ENCODE measurements around the gene DNAH17.
A peak's percentile ranks its signal among the peaks of the same experiment; 100 is the strongest.

The DNAH17 gene

DNA sequence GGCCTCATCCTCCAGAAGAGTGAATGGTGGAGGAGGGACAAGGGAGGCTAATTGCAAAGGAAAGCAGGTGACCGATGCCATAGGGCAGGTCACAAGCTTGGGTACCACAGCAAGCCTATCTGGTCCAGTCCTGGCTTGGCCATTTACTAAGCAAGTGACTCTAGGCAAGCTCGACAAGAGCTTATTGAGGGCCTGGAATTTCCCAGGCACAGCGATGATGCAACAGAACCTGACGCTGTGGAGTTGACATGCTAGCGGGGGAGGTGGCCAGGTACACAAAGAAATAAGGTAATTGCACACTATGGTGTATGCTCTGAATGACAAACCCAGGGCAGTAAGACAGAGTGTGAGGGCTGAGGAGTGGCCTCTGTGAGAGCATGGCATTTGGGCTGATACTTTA lies 100.2 kb downstream of the DNAH17 start:
- DNase-seq (ENCODE audit: low spot score), result no peak
- TF ChIP-seq CTCF (IDR thresholded peaks at IDR 0.05; ENCODE audit: borderline replicate concordance, control extremely low read depth, extremely low read depth, insufficient read depth, missing control alignments), result no peak
- in situ Hi-C loops (cut with MboI; ENCODE audit: low sequenced_read_pairs, unreplicated experiment), result no loop called here

DNA sequence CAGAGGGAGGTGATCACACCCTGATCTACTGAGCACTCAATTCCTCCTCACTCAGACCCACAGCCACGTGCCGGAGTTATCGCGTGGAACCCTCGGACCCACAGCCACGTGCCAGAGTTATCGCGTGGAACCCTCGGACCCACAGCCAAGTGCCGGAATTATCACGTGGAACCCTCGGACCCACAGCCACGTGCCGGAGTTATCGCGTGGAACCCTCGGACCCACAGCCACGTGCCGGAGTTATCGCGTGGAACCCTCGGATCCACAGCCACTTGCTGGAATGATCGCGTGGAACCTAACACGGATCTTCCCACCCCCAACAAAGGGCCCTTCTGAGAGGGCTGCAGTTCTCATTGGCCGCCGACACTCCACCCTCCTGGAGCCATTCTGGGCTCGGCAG lies 101.0 kb downstream of the DNAH17 start:
- no peak for DNase-seq (ENCODE audit: low spot score)
- in situ Hi-C loops (cut with MboI; ENCODE audit: low sequenced_read_pairs, unreplicated experiment), result no loop called here
- TF ChIP-seq CTCF (IDR thresholded peaks at IDR 0.05; ENCODE audit: borderline replicate concordance, control extremely low read depth, extremely low read depth, insufficient read depth, missing control alignments), result no peak

DNA sequence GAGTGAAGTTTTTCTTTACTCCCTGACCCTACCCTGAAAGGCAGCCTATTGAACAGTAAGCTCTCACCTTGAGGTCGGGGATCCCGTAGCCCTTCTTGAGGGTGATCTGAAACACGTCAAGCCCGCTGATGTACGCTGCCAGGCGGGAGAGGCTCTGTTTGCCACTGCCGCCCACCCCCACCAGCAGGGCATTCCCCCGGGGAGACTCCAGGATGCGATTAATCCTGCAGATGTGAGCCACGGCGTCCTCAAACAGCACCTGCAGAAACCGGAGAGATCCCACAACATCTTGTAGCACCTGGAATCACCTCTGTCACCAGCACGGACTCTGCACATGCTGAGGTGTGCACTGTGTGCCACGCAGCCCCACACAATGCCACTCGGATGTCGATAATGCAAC lies 102.0 kb downstream of the DNAH17 start:
- no peak for DNase-seq (ENCODE audit: low spot score)
- in situ Hi-C loops (cut with MboI; ENCODE audit: low sequenced_read_pairs, unreplicated experiment), result no loop called here
- TF ChIP-seq CTCF (IDR thresholded peaks at IDR 0.05; ENCODE audit: borderline replicate concordance, control extremely low read depth, extremely low read depth, insufficient read depth, missing control alignments), result no peak

DNA sequence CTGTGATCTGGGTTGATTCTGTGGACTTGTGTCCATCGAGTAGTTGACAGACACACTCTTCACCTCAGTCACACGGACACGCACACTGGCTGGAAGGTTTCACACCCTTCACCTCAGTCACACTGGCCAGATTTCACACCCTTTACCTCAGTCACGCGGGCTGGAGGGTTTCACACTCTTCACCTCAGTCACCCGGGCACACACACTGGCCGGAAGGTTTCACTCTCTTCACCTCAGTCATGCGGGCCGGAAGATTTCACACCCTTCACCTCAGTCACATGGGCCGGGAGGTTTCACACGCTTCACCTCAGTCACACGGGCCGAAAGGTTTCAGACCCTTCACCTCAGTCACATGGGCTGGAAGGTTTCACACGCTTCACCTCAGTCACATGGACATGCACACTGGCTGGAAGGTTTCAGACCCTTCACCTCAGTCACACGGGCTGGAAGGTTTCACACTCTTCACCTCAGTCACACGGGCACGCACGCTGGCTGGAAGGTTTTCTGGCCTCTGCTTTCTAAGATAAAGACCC lies 102.5 kb downstream of the DNAH17 start:
- DNase-seq (ENCODE audit: low spot score), result peak; percentile 73
- in situ Hi-C loops (cut with MboI; ENCODE audit: low sequenced_read_pairs, unreplicated experiment), result no loop called here
- no peak for TF ChIP-seq CTCF (IDR thresholded peaks at IDR 0.05; ENCODE audit: borderline replicate concordance, control extremely low read depth, extremely low read depth, insufficient read depth, missing control alignments)

DNA sequence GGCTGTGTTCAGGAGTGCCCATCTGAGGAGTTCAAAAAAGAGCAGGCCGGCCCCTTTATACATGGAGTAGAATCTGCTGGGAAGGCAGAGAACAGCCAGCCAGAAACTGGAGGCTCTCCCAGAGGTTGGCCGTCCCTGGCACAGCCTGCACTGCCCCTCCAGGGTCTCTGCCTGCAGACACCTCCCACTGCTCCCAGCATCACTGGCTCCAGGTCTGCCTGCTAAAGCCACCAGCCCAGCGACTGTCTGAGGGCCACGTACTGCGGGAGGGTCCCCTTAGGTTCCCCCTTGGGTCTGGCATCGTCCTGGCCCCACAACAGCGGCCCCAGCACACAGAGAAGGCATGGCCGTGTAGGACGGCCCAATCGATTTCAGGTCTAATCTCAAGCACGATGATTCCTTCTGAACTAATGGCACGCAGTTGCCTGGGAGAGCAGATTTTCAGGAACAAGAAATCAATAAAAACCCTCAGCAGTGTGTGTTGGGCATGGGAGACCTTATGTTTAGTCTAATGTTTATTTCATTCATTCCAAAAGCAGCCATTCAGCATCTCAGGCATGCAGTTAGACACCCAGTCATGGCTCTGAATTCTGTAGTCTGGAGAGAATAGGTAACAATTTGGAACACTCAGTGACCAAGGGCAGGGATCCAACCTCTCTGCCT lies 103.1 kb downstream of the DNAH17 start:
- DNase-seq (ENCODE audit: low spot score), result no peak
- in situ Hi-C loops (cut with MboI; ENCODE audit: low sequenced_read_pairs, unreplicated experiment), result no loop called here
- no peak for TF ChIP-seq CTCF (IDR thresholded peaks at IDR 0.05; ENCODE audit: borderline replicate concordance, control extremely low read depth, extremely low read depth, insufficient read depth, missing control alignments)

DNA sequence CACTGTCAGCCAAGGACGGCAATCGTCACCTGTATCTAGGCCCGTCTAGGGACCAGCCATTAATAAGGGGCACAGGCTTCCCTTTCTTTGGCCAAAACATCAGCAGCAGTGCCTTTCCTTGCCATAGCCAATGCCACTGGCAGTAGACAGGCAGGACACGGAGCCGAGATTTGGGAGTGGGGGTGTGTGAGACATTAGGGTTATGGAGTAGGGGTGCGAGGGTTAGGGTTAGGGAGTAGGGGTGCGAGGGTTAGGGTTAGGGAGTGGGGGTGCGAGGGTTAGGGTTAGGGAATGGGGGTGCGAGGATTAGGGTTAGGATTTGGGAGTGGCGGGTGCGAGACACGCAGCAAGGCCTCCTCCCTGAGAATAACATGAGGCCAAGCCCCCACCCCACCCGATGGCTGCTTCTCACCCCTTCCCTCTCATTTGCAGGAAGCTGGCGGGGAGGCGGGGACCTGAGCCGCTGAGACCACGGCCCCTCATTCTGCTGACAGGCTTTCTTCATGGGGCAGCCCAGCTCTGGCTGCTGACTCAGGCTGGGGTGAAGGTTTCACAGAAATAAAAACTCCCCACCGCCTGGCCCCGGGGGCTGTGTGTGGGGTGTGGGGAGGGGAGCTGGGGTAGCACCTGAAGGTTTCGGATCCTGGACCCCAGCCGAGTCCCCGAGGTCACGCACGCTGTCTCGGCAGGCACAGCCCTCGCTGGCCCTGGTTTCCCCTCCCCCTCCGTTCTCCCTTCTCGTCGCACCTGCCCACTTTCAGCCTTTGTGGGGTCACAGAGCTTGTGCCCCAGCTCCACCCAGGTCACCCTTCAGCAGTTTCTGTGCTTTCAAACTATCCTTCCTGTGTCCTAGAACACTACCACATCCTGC lies 104.9 kb downstream of the DNAH17 start:
- in situ Hi-C loops (cut with MboI; ENCODE audit: low sequenced_read_pairs, unreplicated experiment), result no loop called here
- DNase-seq (ENCODE audit: low spot score), result peak; percentile 78
- TF ChIP-seq CTCF (IDR thresholded peaks at IDR 0.05; ENCODE audit: borderline replicate concordance, control extremely low read depth, extremely low read depth, insufficient read depth, missing control alignments), result no peak

All from GM13976 (cell line).